ENCODE measurements around the gene ZFC3H1. TPM values are rescaled to one million over a fixed set of nuclear protein-coding genes. Genes with fewer than 3 reads are reported as not detected.

Gene ZFC3H1
- polyA plus RNA-seq, 1 donor (not counting 4 experiments of a cell fraction or from before 2014, with no cell fraction given), result 56.3 TPM

- no peak for TF ChIP-seq EZH2 (IDR thresholded peaks at IDR 0.05; ENCODE audit: low read length)
- TF ChIP-seq CTCF (optimal IDR thresholded peaks at IDR 0.05 in 1 of 3, IDR thresholded peaks at IDR 0.05 in 1 of 3, conservative IDR thresholded peaks at IDR 0.05 in 1 of 3; ENCODE audit: extremely low read depth in 1 of 3, insufficient read depth in 2 of 3, low read length in 3 of 3), result no peak
- H3K27ac ChIP-seq (ENCODE audit: control insufficient read depth, insufficient read depth, low read length), result no peak overlapping the region
- H3K9me1 ChIP-seq (ENCODE audit: control insufficient read depth, extremely low read depth, insufficient read depth, low read length), result no peaks in the 10 kb centered on the region
- H4K20me1 ChIP-seq (ENCODE audit: control insufficient read depth, extremely low read depth, insufficient read depth, low read length), result no peaks in the 10 kb centered on the region
- DNase-seq (ENCODE audit: low read depth, low spot score) (no peak), FAIRE-seq (no peak)
- H3K27me3 ChIP-seq (ENCODE audit: control insufficient read depth, extremely low read depth, insufficient read depth, low read length), result no peaks in the 10 kb centered on the region
- dilution Hi-C loops (cut with MboI; ENCODE audit: extremely low pct_ligation_motif_present, low sequenced_read_pairs), result no loop called here
- no peaks in the 10 kb centered on the region for H3K9me3 ChIP-seq (ENCODE audit: control insufficient read depth, low read depth, low read length)
- no peaks in the 10 kb centered on the region for H3K79me2 ChIP-seq (ENCODE audit: control insufficient read depth, insufficient read depth, low read length)
- no peak overlapping the region for H3K9ac ChIP-seq (ENCODE audit: control insufficient read depth, extremely low read depth, insufficient read depth, low read length)
- no peaks in the 10 kb centered on the region for H3K36me3 ChIP-seq (ENCODE audit: control insufficient read depth in 2 of 2, extremely low read depth in 1 of 2, insufficient read depth in 2 of 2, low read length in 2 of 2)
- H3K4me1 ChIP-seq (ENCODE audit: control insufficient read depth, extremely low read depth, insufficient read depth, low read length), result peaks cover 30% of the 10 kb centered on the region
- no peak overlapping the region for H2AFZ ChIP-seq (ENCODE audit: control insufficient read depth, low read length)
- H3K4me2 ChIP-seq (ENCODE audit: control insufficient read depth, extremely low read depth, insufficient read depth, low read depth, low read length), result no peak overlapping the region
- no peak overlapping the region for H3K4me3 ChIP-seq (ENCODE audit: control insufficient read depth in 2 of 3, extremely low read depth in 1 of 3, insufficient read depth in 2 of 3, low read depth in 1 of 3, low read length in 3 of 3)
Measured at GRCh38 chr12:71585218-71585617, 78.4 kb downstream of the ZFC3H1 start.

- FAIRE-seq, result no peak
- H2AFZ ChIP-seq (ENCODE audit: control insufficient read depth, low read length), result no peak overlapping the region
Measured at GRCh38 chr12:71584356-71584755, 79.3 kb downstream of the ZFC3H1 start.

More at GRCh38 chr12:71584356-71584755, 79.3 kb downstream of the ZFC3H1 start:
- dilution Hi-C loops (cut with MboI; ENCODE audit: extremely low pct_ligation_motif_present, low sequenced_read_pairs), result no loop called here
- Histone ChIP-seq H3K9ac (ENCODE audit: control insufficient read depth, extremely low read depth, insufficient read depth, low read length) (no peak overlapping the region), H3K9me3 (ENCODE audit: control insufficient read depth, low read depth, low read length) (no peaks in the 10 kb centered on the region), H3K27me3 (ENCODE audit: control insufficient read depth, extremely low read depth, insufficient read depth, low read length) (no peaks in the 10 kb centered on the region), H3K4me2 (ENCODE audit: control insufficient read depth, extremely low read depth, insufficient read depth, low read depth, low read length) (no peak overlapping the region), H3K4me1 (ENCODE audit: control insufficient read depth, extremely low read depth, insufficient read depth, low read length) (peaks cover 37% of the 10 kb centered on the region), H3K9me1 (ENCODE audit: control insufficient read depth, extremely low read depth, insufficient read depth, low read length) (no peaks in the 10 kb centered on the region), H3K79me2 (ENCODE audit: control insufficient read depth, insufficient read depth, low read length) (no peaks in the 10 kb centered on the region), H3K36me3 (ENCODE audit: control insufficient read depth in 2 of 2, extremely low read depth in 1 of 2, insufficient read depth in 2 of 2, low read length in 2 of 2) (no peaks in the 10 kb centered on the region), H4K20me1 (ENCODE audit: control insufficient read depth, extremely low read depth, insufficient read depth, low read length) (no peaks in the 10 kb centered on the region), H3K4me3 (ENCODE audit: control insufficient read depth in 2 of 3, extremely low read depth in 1 of 3, insufficient read depth in 2 of 3, low read depth in 1 of 3, low read length in 3 of 3) (no peak overlapping the region), H3K27ac (ENCODE audit: control insufficient read depth, insufficient read depth, low read length) (no peak overlapping the region)
- DNase-seq (ENCODE audit: low read depth, low spot score), result no peak
- no peak for TF ChIP-seq EZH2 (IDR thresholded peaks at IDR 0.05; ENCODE audit: low read length)
- no peak for TF ChIP-seq CTCF (optimal IDR thresholded peaks at IDR 0.05 in 1 of 3, IDR thresholded peaks at IDR 0.05 in 1 of 3, conservative IDR thresholded peaks at IDR 0.05 in 1 of 3; ENCODE audit: extremely low read depth in 1 of 3, insufficient read depth in 2 of 3, low read length in 3 of 3)

All from keratinocyte (primary cell).